Lower leg skin (tissue), 3 donors: ENCODE results near the gene FAM169A.

Source experiments
- POLR2A ChIP-seq, 2 donors: fragments of 450-650 bp; IDR thresholded peaks; one replicate each; pipeline ENCODE4 v1.6.1; 2016 to 2017; ENCODE audit warnings: antibody characterized with exemption in 2 of 2, mild to moderate bottlenecking in 1 of 2, moderate library complexity in 1 of 2
- TF ChIP-seq, protein P1 (sequence below), 3 donors: fragments of 450-650 bp; IDR thresholded peaks; one replicate each; pipeline ENCODE4 v1.5.1; 2016; ENCODE audit warnings: antibody characterized with exemption in 3 of 3, mild to moderate bottlenecking in 3 of 3, moderate library complexity in 2 of 3

DNA sequence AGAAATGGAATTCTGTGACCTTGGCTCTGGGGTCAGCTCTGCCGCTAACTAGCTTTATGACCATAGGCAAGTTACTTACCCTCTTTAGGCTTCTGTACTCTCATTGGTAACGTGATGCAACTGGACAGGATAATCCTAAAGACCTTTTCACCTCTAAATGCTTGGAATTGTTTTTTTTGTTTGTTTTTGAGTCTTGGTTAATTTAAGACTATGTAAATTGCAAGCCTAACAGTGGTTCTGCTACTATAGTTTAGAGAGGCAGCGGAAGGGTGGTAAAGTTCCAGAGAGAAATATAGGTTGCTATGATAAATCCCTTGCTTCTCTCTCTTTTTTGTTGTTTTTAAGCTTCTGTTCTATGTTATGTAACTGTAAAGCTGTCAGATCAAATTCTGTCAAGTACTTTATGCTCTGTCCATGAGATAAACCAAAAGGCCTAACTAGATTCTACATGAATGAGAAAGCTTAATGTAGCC is 17.6 kb downstream of the FAM169A start:
- TF ChIP-seq, protein P1, sequence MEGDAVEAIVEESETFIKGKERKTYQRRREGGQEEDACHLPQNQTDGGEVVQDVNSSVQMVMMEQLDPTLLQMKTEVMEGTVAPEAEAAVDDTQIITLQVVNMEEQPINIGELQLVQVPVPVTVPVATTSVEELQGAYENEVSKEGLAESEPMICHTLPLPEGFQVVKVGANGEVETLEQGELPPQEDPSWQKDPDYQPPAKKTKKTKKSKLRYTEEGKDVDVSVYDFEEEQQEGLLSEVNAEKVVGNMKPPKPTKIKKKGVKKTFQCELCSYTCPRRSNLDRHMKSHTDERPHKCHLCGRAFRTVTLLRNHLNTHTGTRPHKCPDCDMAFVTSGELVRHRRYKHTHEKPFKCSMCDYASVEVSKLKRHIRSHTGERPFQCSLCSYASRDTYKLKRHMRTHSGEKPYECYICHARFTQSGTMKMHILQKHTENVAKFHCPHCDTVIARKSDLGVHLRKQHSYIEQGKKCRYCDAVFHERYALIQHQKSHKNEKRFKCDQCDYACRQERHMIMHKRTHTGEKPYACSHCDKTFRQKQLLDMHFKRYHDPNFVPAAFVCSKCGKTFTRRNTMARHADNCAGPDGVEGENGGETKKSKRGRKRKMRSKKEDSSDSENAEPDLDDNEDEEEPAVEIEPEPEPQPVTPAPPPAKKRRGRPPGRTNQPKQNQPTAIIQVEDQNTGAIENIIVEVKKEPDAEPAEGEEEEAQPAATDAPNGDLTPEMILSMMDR (IDR thresholded peaks at IDR 0.05): no peak
- TF ChIP-seq POLR2A (IDR thresholded peaks at IDR 0.05): no peak
